Glutamatergic neuron (in vitro differentiated cells): ENCODE measurements around the gene APLP2. TPM values are rescaled to one million over a fixed set of nuclear protein-coding genes. Genes with fewer than 3 reads are reported as not detected.

Source experiments
- DNase-seq: peaks from one replicate; pipeline ENCODE4 v3.0.0; 2022
- H3K27ac Mint-ChIP-seq: one replicate; pipeline ENCODE4 v1.8.0; 2020; ENCODE audit warnings: mild to moderate bottlenecking, mixed read lengths, inconsistent platforms; ENCODE audit not compliant: unreplicated experiment
- H3K27me3 Mint-ChIP-seq: one replicate; pipeline ENCODE4 v1.8.0; 2020; ENCODE audit warnings: mild to moderate bottlenecking, moderate library complexity, mixed read lengths, inconsistent platforms; ENCODE audit not compliant: unreplicated experiment
- H3K36me3 Mint-ChIP-seq: one replicate; pipeline ENCODE4 v1.8.0; 2020; ENCODE audit warnings: mild to moderate bottlenecking, mixed read lengths, inconsistent platforms; ENCODE audit not compliant: unreplicated experiment
- H3K4me1 Mint-ChIP-seq: one replicate; pipeline ENCODE4 v1.8.0; 2020; ENCODE audit warnings: mild to moderate bottlenecking, low read depth, mixed read lengths, inconsistent platforms; ENCODE audit not compliant: unreplicated experiment
- H3K4me3 Mint-ChIP-seq: one replicate; pipeline ENCODE4 v1.8.0; 2020; ENCODE audit warnings: mild to moderate bottlenecking, mixed read lengths, inconsistent platforms; ENCODE audit not compliant: unreplicated experiment
- H3K9me3 Mint-ChIP-seq: one replicate; pipeline ENCODE4 v1.8.0; 2020; ENCODE audit warnings: mild to moderate bottlenecking, moderate library complexity, mixed read lengths, inconsistent platforms; ENCODE audit not compliant: unreplicated experiment
- CTCF ChIP-seq: fragments of 200-600 bp; sonication (generic); IDR thresholded peaks from one replicate; pipeline ENCODE4 v1.5.0; 2021; ENCODE audit not compliant: partially characterized antibody, unreplicated experiment
- total RNA-seq: library from RNA; stranded (reverse); fragmentation: NEBNext Ultra II Directional; extraction: Animal tissue kit (Norgen Biotek cat#: 25700); gene quantifications from one replicate; pipeline ENCODE4 v1.2.1, GENCODE V29; 2021; ENCODE audit not compliant: unreplicated experiment

The APLP2 gene
- total RNA-seq, 1 donor from 2014 or later, result 183 TPM

- Mint-ChIP-seq H3K9me3 (no peaks in the 10 kb centered on the region), H3K4me3 (no peak overlapping the region), H3K36me3 (peaks cover 5% of the 10 kb centered on the region), H3K27me3 (no peaks in the 10 kb centered on the region), H3K4me1 (no peaks in the 10 kb centered on the region), H3K27ac (no peak overlapping the region)
- DNase-seq, result no peak
- no peak for TF ChIP-seq CTCF
Measured at GRCh38 chr11:130042093-130042591, 27.6 kb upstream of the APLP2 start.

GRCh38 chr11:130043575-130043974 lies 26.1 kb upstream of the APLP2 start:
- no peaks in the 10 kb centered on the region for H3K4me1 Mint-ChIP-seq
- no peaks in the 10 kb centered on the region for H3K27me3 Mint-ChIP-seq
- no peak for TF ChIP-seq CTCF
- no peak for DNase-seq
- H3K36me3 Mint-ChIP-seq, result peaks cover 5% of the 10 kb centered on the region
- H3K9me3 Mint-ChIP-seq, result no peaks in the 10 kb centered on the region
- H3K4me3 Mint-ChIP-seq, result no peak overlapping the region
- H3K27ac Mint-ChIP-seq, result no peak overlapping the region

- H3K27me3 Mint-ChIP-seq, result no peaks in the 10 kb centered on the region
- no peak overlapping the region for H3K27ac Mint-ChIP-seq
- H3K9me3 Mint-ChIP-seq, result no peaks in the 10 kb centered on the region
Measured at GRCh38 chr11:130047141-130047540, 22.6 kb upstream of the APLP2 start.

GRCh38 chr11:130049328-130049771 lies 20.3 kb upstream of the APLP2 start:
- Mint-ChIP-seq H3K36me3 (no peaks in the 10 kb centered on the region), H3K27ac (no peak overlapping the region), H3K4me1 (no peaks in the 10 kb centered on the region), H3K9me3 (no peaks in the 10 kb centered on the region), H3K4me3 (no peak overlapping the region), H3K27me3 (no peaks in the 10 kb centered on the region)
- TF ChIP-seq CTCF, result no peak
- no peak for DNase-seq

More at GRCh38 chr11:130047141-130047540, 22.6 kb upstream of the APLP2 start:
- DNase-seq, result no peak
- H3K4me3 Mint-ChIP-seq, result no peak overlapping the region
- H3K36me3 Mint-ChIP-seq, result peaks cover 5% of the 10 kb centered on the region
- H3K4me1 Mint-ChIP-seq, result no peaks in the 10 kb centered on the region
- no peak for TF ChIP-seq CTCF

- H3K9me3 Mint-ChIP-seq, result no peaks in the 10 kb centered on the region
- H3K4me3 Mint-ChIP-seq, result no peak overlapping the region
- no peaks in the 10 kb centered on the region for H3K36me3 Mint-ChIP-seq
- no peak for TF ChIP-seq CTCF
- no peaks in the 10 kb centered on the region for H3K4me1 Mint-ChIP-seq
- no peaks in the 10 kb centered on the region for H3K27me3 Mint-ChIP-seq
- DNase-seq, result no peak
- H3K27ac Mint-ChIP-seq, result no peak overlapping the region
Measured at GRCh38 chr11:130050257-130050656, 19.4 kb upstream of the APLP2 start.
